Activated T-cell treated with anti-CD3 and anti-CD28 coated beads, Interleukin-2, amount 50 U/mL, for 4 hours (primary cell): ENCODE results near the gene CSPG4. TPM values are rescaled to one million over a fixed set of nuclear protein-coding genes. Genes with fewer than 3 reads are reported as not detected.
"Not testable (repeated sequence)": the region's sequence is repeated elsewhere in the genome, so short reads cannot be mapped to it uniquely, and the experiment has no call there.

Source experiments
- ATAC-seq, 2 donors: fragments of 200-7000 bp; cut with Tn5 transposase; one replicate each; pipeline ENCODE4 v1.10.0; 2021
- DNase-seq: peaks from one replicate; pipeline ENCODE4 v3.0.0-alpha.2; 2020
- H3K27me3 Mint-ChIP-seq: one replicate; pipeline ENCODE4 v1.8.0; 2021; ENCODE audit warnings: low read depth, mixed read lengths
- H3K36me3 Mint-ChIP-seq: one replicate; pipeline ENCODE4 v1.8.0; 2022; ENCODE audit warnings: mixed read lengths; ENCODE audit not compliant: insufficient read depth
- H3K4me1 Mint-ChIP-seq: one replicate; pipeline ENCODE4 v1.8.0; 2021; ENCODE audit warnings: low read depth, mixed read lengths
- H3K4me3 Mint-ChIP-seq: one replicate; pipeline ENCODE4 v1.8.0; 2021; ENCODE audit warnings: mild to moderate bottlenecking, moderate library complexity, mixed read lengths
- H3K9me3 Mint-ChIP-seq: one replicate; pipeline ENCODE4 v1.8.0; 2021; ENCODE audit warnings: mixed read lengths
- total RNA-seq, 3 donors: library from RNA; stranded (reverse); gene quantifications; one replicate each; pipeline ENCODE4 v1.2.1, GENCODE V29; 2021

The CSPG4 gene
- total RNA-seq, 3 donors from 2014 or later = 0.03 TPM; not detected in 2

- DNase-seq = no peak
- Mint-ChIP-seq H3K9me3 (no peaks in the 10 kb centered on the region), H3K4me1 (peaks cover 29% of the 10 kb centered on the region), H3K27me3 (peaks cover 7% of the 10 kb centered on the region), H3K36me3 (no peaks in the 10 kb centered on the region), H3K4me3 (no peak overlapping the region)
- no peak for ATAC-seq
Measured at GRCh38 chr15:75697523-75697922, 15.1 kb downstream of the CSPG4 start.

GRCh38 chr15:75696854-75697259 is 15.8 kb downstream of the CSPG4 start:
- peaks cover 26% of the 10 kb centered on the region for H3K4me1 Mint-ChIP-seq
- DNase-seq (no peak), ATAC-seq (no peak)
- peaks cover 11% of the 10 kb centered on the region for H3K27me3 Mint-ChIP-seq
- H3K4me3 Mint-ChIP-seq = no peak overlapping the region
- no peaks in the 10 kb centered on the region for H3K9me3 Mint-ChIP-seq
- no peaks in the 10 kb centered on the region for H3K36me3 Mint-ChIP-seq

- no peak for ATAC-seq
- DNase-seq = no peak
- H3K27me3 Mint-ChIP-seq = peaks cover 11% of the 10 kb centered on the region
- H3K9me3 Mint-ChIP-seq = no peaks in the 10 kb centered on the region
- H3K4me1 Mint-ChIP-seq = peaks cover 26% of the 10 kb centered on the region
- H3K4me3 Mint-ChIP-seq = no peak overlapping the region
- H3K36me3 Mint-ChIP-seq = no peaks in the 10 kb centered on the region
Measured at GRCh38 chr15:75696311-75696720, 16.3 kb downstream of the CSPG4 start.

- Mint-ChIP-seq H3K4me3 (no peak overlapping the region), H3K4me1 (peaks cover 26% of the 10 kb centered on the region), H3K9me3 (no peaks in the 10 kb centered on the region), H3K27me3 (peaks cover 11% of the 10 kb centered on the region), H3K36me3 (no peaks in the 10 kb centered on the region)
- ATAC-seq = no peak
- DNase-seq = no peak
Measured at GRCh38 chr15:75695634-75696310, 16.9 kb downstream of the CSPG4 start.

- Mint-ChIP-seq H3K4me3 (no peak overlapping the region), H3K9me3 (no peaks in the 10 kb centered on the region), H3K4me1 (peaks cover 24% of the 10 kb centered on the region), H3K27me3 (peaks cover 11% of the 10 kb centered on the region), H3K36me3 (no peaks in the 10 kb centered on the region)
- ATAC-seq (no peak), DNase-seq (no peak)
Measured at GRCh38 chr15:75695220-75695619, 17.4 kb downstream of the CSPG4 start.

- H3K4me3 Mint-ChIP-seq = no peak overlapping the region
- H3K9me3 Mint-ChIP-seq = no peaks in the 10 kb centered on the region
- peaks cover 11% of the 10 kb centered on the region for H3K27me3 Mint-ChIP-seq
- H3K36me3 Mint-ChIP-seq = no peaks in the 10 kb centered on the region
- no peak for DNase-seq
- H3K4me1 Mint-ChIP-seq = peaks cover 24% of the 10 kb centered on the region
- ATAC-seq = no peak
Measured at GRCh38 chr15:75694241-75695182, 18.1 kb downstream of the CSPG4 start.

- ATAC-seq (no peak), DNase-seq (no peak)
- peaks cover 11% of the 10 kb centered on the region for H3K27me3 Mint-ChIP-seq
- H3K36me3 Mint-ChIP-seq = no peaks in the 10 kb centered on the region
- no peaks in the 10 kb centered on the region for H3K9me3 Mint-ChIP-seq
- no peak overlapping the region for H3K4me3 Mint-ChIP-seq
- peaks cover 19% of the 10 kb centered on the region for H3K4me1 Mint-ChIP-seq
Measured at GRCh38 chr15:75693501-75694240, 19.0 kb downstream of the CSPG4 start.

- not testable (repeated sequence) for H3K36me3 Mint-ChIP-seq, ATAC-seq, H3K9me3 Mint-ChIP-seq, DNase-seq, H3K4me3 Mint-ChIP-seq
- Mint-ChIP-seq H3K27me3 (peaks cover 11% of the 10 kb centered on the region), H3K4me1 (peaks cover 19% of the 10 kb centered on the region)
Measured at GRCh38 chr15:75693028-75693427, 19.6 kb downstream of the CSPG4 start.

- H3K9me3 Mint-ChIP-seq, H3K27me3 Mint-ChIP-seq, H3K4me3 Mint-ChIP-seq, H3K36me3 Mint-ChIP-seq, ATAC-seq, DNase-seq: not testable (repeated sequence)
- peaks cover 19% of the 10 kb centered on the region for H3K4me1 Mint-ChIP-seq
Measured at GRCh38 chr15:75692311-75692710, 20.3 kb downstream of the CSPG4 start.

GRCh38 chr15:75689429-75689828 is 23.2 kb downstream of the CSPG4 start:
- not testable (repeated sequence) for H3K4me1 Mint-ChIP-seq, H3K27me3 Mint-ChIP-seq, DNase-seq, H3K4me3 Mint-ChIP-seq, ATAC-seq, H3K9me3 Mint-ChIP-seq, H3K36me3 Mint-ChIP-seq

GRCh38 chr15:75688831-75689230 is 23.8 kb downstream of the CSPG4 start:
- H3K27me3 Mint-ChIP-seq = peaks cover 7% of the 10 kb centered on the region
- ATAC-seq = no peak
- no peak overlapping the region for H3K4me3 Mint-ChIP-seq

GRCh38 chr15:75688278-75688557 is 24.4 kb downstream of the CSPG4 start:
- DNase-seq (no peak), ATAC-seq (no peak)
- Mint-ChIP-seq H3K27me3 (peaks cover 7% of the 10 kb centered on the region), H3K4me1 (no peaks in the 10 kb centered on the region), H3K9me3 (no peaks in the 10 kb centered on the region), H3K4me3 (no peak overlapping the region), H3K36me3 (no peaks in the 10 kb centered on the region)

More at GRCh38 chr15:75688831-75689230, 23.8 kb downstream of the CSPG4 start:
- Mint-ChIP-seq H3K4me1 (no peaks in the 10 kb centered on the region), H3K36me3 (no peaks in the 10 kb centered on the region), H3K9me3 (no peaks in the 10 kb centered on the region)
- no peak for DNase-seq

- no peak overlapping the region for H3K4me3 Mint-ChIP-seq
- peaks cover 5% of the 10 kb centered on the region for H3K27me3 Mint-ChIP-seq
- no peaks in the 10 kb centered on the region for H3K9me3 Mint-ChIP-seq
- H3K4me1 Mint-ChIP-seq = no peaks in the 10 kb centered on the region
- DNase-seq = no peak
- no peak for ATAC-seq
- no peaks in the 10 kb centered on the region for H3K36me3 Mint-ChIP-seq
Measured at GRCh38 chr15:75687486-75688277, 25.0 kb downstream of the CSPG4 start.

GRCh38 chr15:75686212-75686642 is 26.4 kb downstream of the CSPG4 start:
- DNase-seq (peak; percentile 72), ATAC-seq (peak; percentile 77 to 78)
- H3K4me1 Mint-ChIP-seq, H3K9me3 Mint-ChIP-seq, H3K4me3 Mint-ChIP-seq, H3K27me3 Mint-ChIP-seq, H3K36me3 Mint-ChIP-seq: not testable (repeated sequence)
